ENCODE results near the gene URAD.

URAD gene

DNA sequence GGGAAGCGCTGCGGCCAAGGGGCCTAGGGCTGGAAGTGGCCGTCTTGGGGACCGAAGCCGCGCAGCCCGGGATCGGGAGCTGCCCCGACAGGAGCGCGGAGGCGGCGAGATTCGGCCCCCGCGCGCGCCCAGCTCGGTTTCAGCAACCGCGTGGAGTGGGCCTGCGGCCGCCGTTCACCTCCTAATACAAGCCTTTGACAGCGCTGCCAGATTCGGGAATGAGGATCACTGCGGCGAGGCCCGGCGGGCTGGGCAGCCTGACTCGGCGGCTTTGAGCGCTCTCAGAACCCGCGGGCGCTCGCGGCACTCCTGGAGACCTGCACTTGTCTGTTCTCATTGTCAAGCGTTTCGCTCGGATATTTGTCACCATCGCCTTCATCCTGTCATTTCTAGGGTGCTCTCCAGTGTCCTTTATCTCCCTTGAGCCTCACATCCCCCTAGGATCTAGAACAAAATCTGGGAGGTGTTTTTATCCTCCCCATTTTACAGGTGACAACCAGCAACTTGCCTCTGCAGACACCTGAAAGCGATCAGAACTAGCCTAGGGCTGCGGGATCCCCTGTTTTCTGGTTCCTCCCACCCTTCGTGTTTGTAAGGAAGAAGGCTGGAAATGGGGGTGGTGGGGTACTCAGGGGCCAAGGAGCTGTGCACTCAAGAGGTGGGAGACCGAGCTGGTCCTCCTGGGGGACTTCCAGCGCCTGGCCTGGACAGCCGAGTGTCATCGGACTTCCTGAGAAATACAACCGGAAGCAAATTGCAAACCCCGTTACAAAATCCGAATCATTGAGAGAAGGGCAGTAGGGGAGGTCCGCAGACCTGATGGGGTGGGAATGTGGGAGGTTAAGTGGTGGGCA is 17.9 kb downstream of the URAD start:
- TF ChIP-seq, protein P1, sequence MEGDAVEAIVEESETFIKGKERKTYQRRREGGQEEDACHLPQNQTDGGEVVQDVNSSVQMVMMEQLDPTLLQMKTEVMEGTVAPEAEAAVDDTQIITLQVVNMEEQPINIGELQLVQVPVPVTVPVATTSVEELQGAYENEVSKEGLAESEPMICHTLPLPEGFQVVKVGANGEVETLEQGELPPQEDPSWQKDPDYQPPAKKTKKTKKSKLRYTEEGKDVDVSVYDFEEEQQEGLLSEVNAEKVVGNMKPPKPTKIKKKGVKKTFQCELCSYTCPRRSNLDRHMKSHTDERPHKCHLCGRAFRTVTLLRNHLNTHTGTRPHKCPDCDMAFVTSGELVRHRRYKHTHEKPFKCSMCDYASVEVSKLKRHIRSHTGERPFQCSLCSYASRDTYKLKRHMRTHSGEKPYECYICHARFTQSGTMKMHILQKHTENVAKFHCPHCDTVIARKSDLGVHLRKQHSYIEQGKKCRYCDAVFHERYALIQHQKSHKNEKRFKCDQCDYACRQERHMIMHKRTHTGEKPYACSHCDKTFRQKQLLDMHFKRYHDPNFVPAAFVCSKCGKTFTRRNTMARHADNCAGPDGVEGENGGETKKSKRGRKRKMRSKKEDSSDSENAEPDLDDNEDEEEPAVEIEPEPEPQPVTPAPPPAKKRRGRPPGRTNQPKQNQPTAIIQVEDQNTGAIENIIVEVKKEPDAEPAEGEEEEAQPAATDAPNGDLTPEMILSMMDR (IDR thresholded peaks at IDR 0.05; ENCODE audit: low read length, missing control alignments), result no peak
- H3K4me3 ChIP-seq (replicated peaks; ENCODE audit: low read depth, low read length), result no peak overlapping the region
- DNase-seq (ENCODE audit: low read depth), result no peak

GRCh38 chr13:27969866-27970229 is 18.6 kb downstream of the URAD start:
- TF ChIP-seq, protein P1 (IDR thresholded peaks at IDR 0.05; ENCODE audit: low read length, missing control alignments), result no peak
- DNase-seq (ENCODE audit: low read depth), result no peak
- H3K4me3 ChIP-seq (replicated peaks; ENCODE audit: low read depth, low read length), result no peak overlapping the region

DNA sequence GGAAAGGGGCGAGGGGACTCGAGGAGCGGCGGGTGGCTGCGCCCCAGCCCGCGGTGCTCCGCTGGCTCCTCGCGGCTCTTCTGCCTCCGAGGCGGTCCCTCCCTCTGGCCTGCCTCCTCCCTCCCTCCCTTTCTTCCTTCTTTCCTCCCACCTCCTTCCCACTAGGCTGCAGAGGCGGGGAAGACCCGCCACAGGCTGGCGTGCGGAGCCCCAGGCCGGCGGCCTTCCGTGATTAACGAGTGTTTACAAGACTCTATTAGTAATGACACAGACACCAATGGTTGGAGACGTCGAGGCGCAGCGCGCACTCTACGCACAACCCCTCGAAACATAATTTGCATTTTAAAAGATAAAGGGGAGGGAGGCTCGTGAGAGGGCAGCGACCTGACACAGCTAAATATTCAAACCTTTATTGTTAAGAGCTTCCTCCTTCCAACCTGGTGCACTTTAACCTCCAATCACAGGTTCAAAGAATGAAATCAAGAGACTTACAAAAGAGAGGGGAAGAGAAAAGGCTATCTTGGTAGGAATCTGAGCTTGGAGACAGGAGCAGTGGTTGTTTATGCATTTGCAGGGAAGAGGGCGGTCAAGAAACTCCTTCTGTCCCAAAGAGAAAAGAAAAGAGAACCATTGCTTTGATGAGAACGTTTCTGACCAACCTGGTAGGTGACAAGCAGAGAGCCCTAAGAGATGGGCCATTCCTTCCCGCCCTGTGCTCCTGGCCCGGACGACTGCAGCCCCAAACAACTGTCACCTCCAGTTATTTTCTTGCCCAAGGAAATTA is 19.2 kb downstream of the URAD start, which contains the start of gene CDX2:
CDX2 (minus strand) TSS at position 234 of the 784 bp plus-strand sequence. CDS start 309 bp downstream, outside the sequence.
- no peak within 1 kb of the TSS for H3K4me3 ChIP-seq (replicated peaks; ENCODE audit: low read depth, low read length)
- no peak for DNase-seq (ENCODE audit: low read depth)

DNA sequence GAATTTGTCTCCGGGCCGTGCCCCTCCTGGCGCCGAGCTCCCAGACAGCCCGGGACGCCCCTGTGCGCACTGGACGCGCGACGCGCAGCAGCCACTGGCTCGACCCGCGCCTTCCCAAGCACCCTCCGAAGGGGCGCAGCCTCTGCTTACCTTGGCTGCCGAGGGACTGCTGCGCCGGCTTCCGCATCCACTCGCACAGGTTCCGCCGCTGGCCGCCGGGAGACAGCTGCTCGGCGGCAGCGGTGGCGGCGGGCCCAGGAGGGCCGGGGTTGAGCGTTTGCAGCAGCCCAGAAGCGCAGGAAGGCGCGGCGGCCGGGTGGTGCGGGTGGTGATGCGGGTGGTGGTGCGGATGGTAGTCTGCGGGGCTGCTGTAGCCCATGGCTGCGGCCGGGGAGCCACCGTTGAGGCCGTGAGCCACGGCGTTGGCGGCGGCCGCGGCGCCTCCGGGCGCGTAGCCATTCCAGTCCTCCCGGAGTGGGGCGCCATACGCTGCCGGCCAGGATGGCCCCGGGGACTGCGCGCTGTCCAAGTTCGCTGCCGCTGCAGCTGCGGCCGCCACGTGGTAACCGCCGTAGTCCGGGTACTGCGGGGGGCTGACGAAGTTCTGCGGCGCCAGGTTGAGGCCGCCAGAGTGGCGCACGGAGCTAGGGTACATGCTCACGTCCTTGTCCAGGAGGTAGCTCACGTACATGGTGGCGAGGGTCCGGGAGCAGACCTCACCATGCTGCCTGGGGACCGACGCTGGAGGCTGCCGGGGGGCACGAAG is 20.0 kb downstream of the URAD start:
- DNase-seq (ENCODE audit: low read depth), result no peak
- H3K4me3 ChIP-seq (replicated peaks; ENCODE audit: low read depth, low read length), result no peak overlapping the region
- TF ChIP-seq, protein P1 (IDR thresholded peaks at IDR 0.05; ENCODE audit: low read length, missing control alignments), result no peak

More for the DNA sequence above, 19.2 kb downstream of the URAD start, which contains the start of gene CDX2:
- TF ChIP-seq, protein P1 (IDR thresholded peaks at IDR 0.05; ENCODE audit: low read length, missing control alignments), result no peak

- no peak overlapping the region for H3K4me3 ChIP-seq (replicated peaks; ENCODE audit: low read depth, low read length)
- DNase-seq (ENCODE audit: low read depth), result no peak
- TF ChIP-seq, protein P1 (IDR thresholded peaks at IDR 0.05; ENCODE audit: low read length, missing control alignments), result no peak
These were observed 20.7 kb downstream of the URAD start for GRCh38 chr13:27967736-27968315.

- H3K4me3 ChIP-seq (replicated peaks; ENCODE audit: low read depth, low read length), result no peak overlapping the region
- TF ChIP-seq, protein P1 (IDR thresholded peaks at IDR 0.05; ENCODE audit: low read length, missing control alignments), result no peak
- no peak for DNase-seq (ENCODE audit: low read depth)
These were observed 21.2 kb downstream of the URAD start for GRCh38 chr13:27967203-27967735.
